ENCODE data around the gene MMP21. TPM values are rescaled to one million over a fixed set of nuclear protein-coding genes. Genes with fewer than 3 reads are reported as not detected.

MMP21 gene
- total RNA-seq, 1 experiment from 2014 or later = not detected

DNA sequence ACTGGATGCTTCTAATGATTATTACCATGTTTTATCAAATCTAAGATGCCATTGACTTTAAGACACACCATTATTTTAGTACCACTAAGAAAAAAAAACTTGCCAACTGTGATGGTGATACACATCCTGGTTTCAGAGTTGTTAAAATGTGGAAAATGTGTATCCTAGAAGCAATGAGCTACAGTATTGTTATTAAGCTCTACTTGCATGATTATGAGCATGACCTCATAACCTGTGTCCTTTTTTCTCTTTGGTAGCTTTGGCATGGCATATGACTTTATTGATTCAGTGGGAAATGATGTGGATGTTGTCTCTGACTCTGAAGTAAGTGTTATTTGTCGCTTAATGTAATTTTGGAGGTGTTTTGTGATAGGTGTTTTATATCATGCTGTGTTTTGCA, 52.8 kb downstream of the MMP21 start:
- Histone ChIP-seq H2BK5ac (ENCODE audit: insufficient read length, low read length) (no peak overlapping the region), H2BK12ac (ENCODE audit: insufficient read length, low read depth, low read length) (no peak overlapping the region), H3K23ac (ENCODE audit: insufficient read length, low read depth, low read length) (no peak overlapping the region), H4K5ac (ENCODE audit: insufficient read length, low read depth, low read length) (no peak overlapping the region), H3K4ac (ENCODE audit: low read depth, low read length) (no peak overlapping the region), H4K8ac (replicated peaks; ENCODE audit: insufficient read length, low read depth, low read length) (no peak overlapping the region), H3K9ac (ENCODE audit: extremely low read depth, insufficient read length, low read length) (no peak overlapping the region), H3K14ac (ENCODE audit: insufficient read depth, low read length) (no peak overlapping the region), H3K56ac (ENCODE audit: insufficient read length, low read depth, low read length) (no peak overlapping the region), H4K20me1 (ENCODE audit: control insufficient read depth, insufficient read depth, insufficient read length) (no peaks in the 10 kb centered on the region), H3K4me2 (ENCODE audit: insufficient read depth, insufficient read length, low read length) (no peak overlapping the region), H3K27ac (ENCODE audit: insufficient read length, low read depth, low read length) (no peak overlapping the region), H3K23me2 (ENCODE audit: insufficient read length, low read depth, low read length, poor library complexity, severe bottlenecking) (peaks cover 9% of the 10 kb centered on the region), H2BK120ac (ENCODE audit: low read depth, low read length, poor library complexity, severe bottlenecking) (no peak overlapping the region), H3K79me2 (ENCODE audit: insufficient read depth, low read length) (peaks cover 6% of the 10 kb centered on the region; the same call in 1 of the 2 replicates), H2BK15ac (ENCODE audit: low read depth, low read length) (no peak overlapping the region), H3K18ac (ENCODE audit: insufficient read length, low read depth, low read length) (no peak overlapping the region), H2AFZ (ENCODE audit: low read length) (no peak overlapping the region), H2BK20ac (ENCODE audit: low read depth, low read length, poor library complexity, severe bottlenecking) (no peak overlapping the region), H4K91ac (ENCODE audit: insufficient read length, low read depth, low read length) (no peak overlapping the region), H3K9me3 (ENCODE audit: control insufficient read depth, low read depth, low read length) (no peaks in the 10 kb centered on the region), H2AK5ac (ENCODE audit: insufficient read length, low read length) (no peak overlapping the region), H3K79me1 (ENCODE audit: insufficient read depth, low read depth, low read length, poor library complexity, severe bottlenecking) (no peaks in the 10 kb centered on the region), H3K4me1 (ENCODE audit: insufficient read depth, low read length) (no peaks in the 10 kb centered on the region), H3K27me3 (ENCODE audit: insufficient read depth, low read length) (no peaks in the 10 kb centered on the region), H3T11ph (ENCODE audit: low read length) (no peak overlapping the region)
- no peak overlapping the region for H3K27ac Mint-ChIP-seq
- peaks cover 3 to 9% of the 10 kb centered on the region in 2 experiments; a peak in 4 of 5 replicates for H3K9me3 Mint-ChIP-seq
- H3K4me1 Mint-ChIP-seq = peaks cover 7 to 10% of the 10 kb centered on the region in 2 experiments
- peaks cover 1% of the 10 kb centered on the region for H3K27me3 Mint-ChIP-seq (ENCODE audit: low read depth)
- H3K36me3 Mint-ChIP-seq (ENCODE audit: insufficient read depth in 1 of 3, low read depth in 3 of 3) = peaks cover 28 to 66% (median 63%) of the 10 kb centered on the region in 3 experiments
- TF ChIP-seq, protein P1, sequence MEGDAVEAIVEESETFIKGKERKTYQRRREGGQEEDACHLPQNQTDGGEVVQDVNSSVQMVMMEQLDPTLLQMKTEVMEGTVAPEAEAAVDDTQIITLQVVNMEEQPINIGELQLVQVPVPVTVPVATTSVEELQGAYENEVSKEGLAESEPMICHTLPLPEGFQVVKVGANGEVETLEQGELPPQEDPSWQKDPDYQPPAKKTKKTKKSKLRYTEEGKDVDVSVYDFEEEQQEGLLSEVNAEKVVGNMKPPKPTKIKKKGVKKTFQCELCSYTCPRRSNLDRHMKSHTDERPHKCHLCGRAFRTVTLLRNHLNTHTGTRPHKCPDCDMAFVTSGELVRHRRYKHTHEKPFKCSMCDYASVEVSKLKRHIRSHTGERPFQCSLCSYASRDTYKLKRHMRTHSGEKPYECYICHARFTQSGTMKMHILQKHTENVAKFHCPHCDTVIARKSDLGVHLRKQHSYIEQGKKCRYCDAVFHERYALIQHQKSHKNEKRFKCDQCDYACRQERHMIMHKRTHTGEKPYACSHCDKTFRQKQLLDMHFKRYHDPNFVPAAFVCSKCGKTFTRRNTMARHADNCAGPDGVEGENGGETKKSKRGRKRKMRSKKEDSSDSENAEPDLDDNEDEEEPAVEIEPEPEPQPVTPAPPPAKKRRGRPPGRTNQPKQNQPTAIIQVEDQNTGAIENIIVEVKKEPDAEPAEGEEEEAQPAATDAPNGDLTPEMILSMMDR (conservative IDR thresholded peaks at IDR 0.05) = no peak
- WGBS (ENCODE audit: extremely low coverage, insufficient read length, low lambda C conversion rate) = no CpG with 5 or more reads among the region's 1 CpG
- DNase-seq = no peak
- no peak overlapping the region for H3K4me3 Mint-ChIP-seq

All from H9 (cell line).